ENCODE measurements around the gene HNMT. TPM values are rescaled to one million over a fixed set of nuclear protein-coding genes. Genes with fewer than 3 reads are reported as not detected.

Gene HNMT
- total and polyA plus RNA-seq, 2 of the 8 experiments (the other 6 are each of a cell fraction or from before 2014, with no cell fraction given) = 1.6 to 3.6 TPM

DNA sequence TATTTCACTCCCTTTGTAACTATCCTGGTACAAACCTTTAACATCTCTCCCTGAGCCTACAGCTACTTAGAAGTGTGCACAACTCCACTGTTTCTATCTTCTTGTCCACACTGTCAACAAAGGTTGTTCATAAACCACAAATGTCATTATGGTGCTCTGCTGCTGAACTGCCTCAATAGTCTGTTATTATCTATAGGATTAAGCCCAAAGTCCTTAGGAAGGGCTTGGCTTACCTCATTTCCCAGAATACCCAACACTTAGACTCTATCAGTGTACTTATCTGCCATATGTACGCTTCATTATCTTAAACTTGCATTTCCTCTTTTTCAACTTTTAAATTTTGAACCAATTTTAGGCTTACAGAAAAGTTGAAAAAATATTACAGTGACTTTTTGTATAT lies 94.2 kb downstream of the HNMT start:
- H3K9me3 ChIP-seq (ENCODE audit: insufficient read depth in 2 of 2, low read depth in 1 of 2, low read length in 1 of 2) = no peaks in the 10 kb centered on the region
- no peak overlapping the region for H4K91ac ChIP-seq (replicated peaks; ENCODE audit: insufficient read length, low read length)
- FAIRE-seq = no peak
- H3K79me1 ChIP-seq (ENCODE audit: low read depth, low read length) = no peaks in the 10 kb centered on the region
- H2AK5ac ChIP-seq (ENCODE audit: low read depth, low read length) = no peak overlapping the region
- no peak overlapping the region for H3K4me2 ChIP-seq (ENCODE audit: insufficient read depth in 1 of 2, low read depth in 2 of 2, low read length in 2 of 2)
- no peak overlapping the region for H2BK5ac ChIP-seq (ENCODE audit: low read depth, low read length)
- no peak for DNase-seq (ENCODE audit: low read depth in 1 of 2, low spot score in 2 of 2)
- no peak overlapping the region for H2BK120ac ChIP-seq (replicated peaks; ENCODE audit: low read depth, low read length)
- no peaks in the 10 kb centered on the region for H3K4me1 ChIP-seq (replicated peaks in 1 of 4; ENCODE audit: control insufficient read depth in 3 of 4, insufficient read depth in 4 of 4, low read length in 3 of 4)
- ChIA-PET POLR2A (ENCODE audit: partially characterized antibody) (no interaction called here), CTCF (ENCODE audit: partially characterized antibody) (interaction anchor here (0.7 kb wide), 1 partner anchor 17 kb away, joined by 3 read pairs; no protein-coding TSS in a partner anchor)
- no peak overlapping the region for H3K4ac ChIP-seq (replicated peaks; ENCODE audit: insufficient read length, low read depth, low read length)
- H2BK20ac ChIP-seq (ENCODE audit: low read length) = no peak overlapping the region
- H4K20me1 ChIP-seq (replicated peaks in 1 of 2; ENCODE audit: control insufficient read depth in 1 of 2, insufficient read depth in 2 of 2, low read length in 2 of 2) = peaks cover 0 to 2% of the 10 kb centered on the region in 2 experiments
- H2BK12ac ChIP-seq (ENCODE audit: low read depth, low read length) = no peak overlapping the region
- H4K5ac ChIP-seq (ENCODE audit: insufficient read length, low read depth, low read length) = no peak overlapping the region
- no peaks in the 10 kb centered on the region for H3K79me2 ChIP-seq (ENCODE audit: control insufficient read depth in 1 of 2, insufficient read depth in 2 of 2, low read length in 2 of 2)
- H3K18ac ChIP-seq (ENCODE audit: extremely low read depth, low read length) = no peak overlapping the region
- no peaks in the 10 kb centered on the region for H3K23me2 ChIP-seq (ENCODE audit: low read depth, low read length)
- H4K8ac ChIP-seq (ENCODE audit: extremely low read depth, insufficient read depth, low read length) = no peak overlapping the region
- H3K14ac ChIP-seq (ENCODE audit: insufficient read length) = no peak overlapping the region
- no peak overlapping the region for H3K4me3 ChIP-seq (ENCODE audit: extremely low read depth in 1 of 4, insufficient read depth in 2 of 4, low read depth in 3 of 4, low read length in 4 of 4)
- 0% methylated on average over 1 of the region's 1 CpG; no CpG with 5 or more reads in 1 of the 2 experiments for WGBS, 2 experiments (ENCODE audit: extremely low coverage in 1 of 2, insufficient coverage in 1 of 2, insufficient read length in 1 of 2, insufficient replicate concordance in 2 of 2, low coverage in 1 of 2, low lambda C conversion rate in 2 of 2, missing lambda C conversion rate in 1 of 2)
- H2AFZ ChIP-seq (ENCODE audit: low read length) = no peak overlapping the region
- no peaks in the 10 kb centered on the region for H3K36me3 ChIP-seq (ENCODE audit: control insufficient read depth in 2 of 4, insufficient read depth in 4 of 4, low read length in 3 of 4)
- no peaks in the 10 kb centered on the region for H3K27me3 ChIP-seq (replicated peaks in 1 of 4; ENCODE audit: control insufficient read depth in 3 of 4, extremely low read depth in 1 of 4, insufficient read depth in 3 of 4, low read length in 3 of 4)
- H3K56ac ChIP-seq (replicated peaks; ENCODE audit: insufficient read length, low read depth, low read length) = no peak overlapping the region
- H3K23ac ChIP-seq (ENCODE audit: insufficient read length) = no peak overlapping the region
- H3K9ac ChIP-seq (replicated peaks in 1 of 4; ENCODE audit: extremely low read depth in 1 of 4, low read depth in 3 of 4, low read length in 3 of 4) = no peak overlapping the region
- no peak overlapping the region for H2BK15ac ChIP-seq (ENCODE audit: low read length)
- H3K27ac ChIP-seq (ENCODE audit: low read depth, low read length) = no peak overlapping the region
- TF ChIP-seq POLR2A (IDR thresholded peaks at IDR 0.05; ENCODE audit: control extremely low read depth in 1 of 2, low read depth in 2 of 2, low read length in 2 of 2) (no peak), POLR2AphosphoS5 (IDR thresholded peaks at IDR 0.05; ENCODE audit: low read depth, low read length) (no peak), SP2 (IDR thresholded peaks at IDR 0.05; ENCODE audit: low read length) (no peak), CBX8 (IDR thresholded peaks at IDR 0.05; ENCODE audit: borderline replicate concordance, low read depth, low read length) (no peak), SAP30 (IDR thresholded peaks at IDR 0.05; ENCODE audit: insufficient read depth, insufficient replicate concordance, low read length) (no peak), FOSL1 (IDR thresholded peaks at IDR 0.05; ENCODE audit: insufficient read depth, low read depth, low read length) (no peak), RXRA (IDR thresholded peaks at IDR 0.05; ENCODE audit: insufficient read depth, low read depth, low read length) (no peak), EP300 (IDR thresholded peaks at IDR 0.05; ENCODE audit: borderline replicate concordance in 1 of 2, low read depth in 2 of 2, low read length in 2 of 2) (no peak), GTF2F1 (IDR thresholded peaks at IDR 0.05; ENCODE audit: borderline replicate concordance, low read depth, low read length) (no peak), RAD21 (IDR thresholded peaks at IDR 0.05 in 1 of 2, conservative IDR thresholded peaks at IDR 0.05 in 1 of 2; ENCODE audit: low read depth in 2 of 2, low read length in 2 of 2) (no peak), KDM5A (IDR thresholded peaks at IDR 0.05; ENCODE audit: low read length) (no peak), BRCA1 (IDR thresholded peaks at IDR 0.05; ENCODE audit: low read depth, low read length) (no peak)
- TF ChIP-seq, protein P1, sequence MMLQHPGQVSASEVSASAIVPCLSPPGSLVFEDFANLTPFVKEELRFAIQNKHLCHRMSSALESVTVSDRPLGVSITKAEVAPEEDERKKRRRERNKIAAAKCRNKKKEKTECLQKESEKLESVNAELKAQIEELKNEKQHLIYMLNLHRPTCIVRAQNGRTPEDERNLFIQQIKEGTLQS (IDR thresholded peaks at IDR 0.05; ENCODE audit: insufficient read depth, low read depth, low read length) = no peak
- TF ChIP-seq, protein P2, sequence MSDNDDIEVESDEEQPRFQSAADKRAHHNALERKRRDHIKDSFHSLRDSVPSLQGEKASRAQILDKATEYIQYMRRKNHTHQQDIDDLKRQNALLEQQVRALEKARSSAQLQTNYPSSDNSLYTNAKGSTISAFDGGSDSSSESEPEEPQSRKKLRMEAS (IDR thresholded peaks at IDR 0.05) = no peak
